Measurements from ENCODE around the gene KDM4F.

KDM4F gene

DNA sequence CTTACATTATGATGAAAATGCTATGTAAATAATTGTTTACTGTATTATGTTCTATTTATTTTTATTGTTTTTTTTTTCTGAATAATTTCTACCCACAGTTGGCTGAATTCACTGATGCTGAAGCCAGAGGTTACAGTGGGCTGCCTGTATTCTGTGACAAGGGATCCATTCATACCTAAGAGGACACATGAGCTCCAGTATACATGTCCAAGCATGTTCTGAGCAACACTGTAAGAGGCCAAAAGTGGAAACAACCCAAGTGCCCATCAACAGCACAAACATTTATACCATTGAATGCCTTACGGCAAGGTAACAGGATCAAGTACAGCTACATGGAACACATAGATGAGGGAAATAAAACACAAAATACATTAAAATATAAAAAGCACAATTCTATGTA, 16.1 kb downstream of the KDM4F start:
- DNase-seq (ENCODE audit: low read depth in 2 of 2): no peak

DNA sequence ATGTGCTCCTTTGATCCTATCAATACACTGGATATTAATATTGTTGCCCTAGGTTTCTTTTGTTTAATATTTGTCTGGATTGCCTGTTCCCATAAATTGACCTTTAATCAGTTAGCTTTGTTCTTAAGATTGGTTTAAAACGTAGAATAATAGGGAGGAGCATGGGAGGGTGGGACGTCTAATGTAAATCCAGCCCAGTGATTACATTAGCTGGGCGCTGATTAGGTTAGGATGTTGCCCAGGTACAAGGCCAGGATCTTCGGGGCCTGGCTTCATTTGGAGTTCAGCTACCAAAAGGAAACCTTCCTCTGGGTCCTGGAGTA, 17.5 kb downstream of the KDM4F start, which contains the start of gene SRSF8:
Gene SRSF8, plus strand, starts transcription at position 204 of the 323 bp plus-strand sequence. CDS start 308 bp downstream, outside the sequence.
- DNase-seq (ENCODE audit: low read depth in 2 of 2): no peak

DNA sequence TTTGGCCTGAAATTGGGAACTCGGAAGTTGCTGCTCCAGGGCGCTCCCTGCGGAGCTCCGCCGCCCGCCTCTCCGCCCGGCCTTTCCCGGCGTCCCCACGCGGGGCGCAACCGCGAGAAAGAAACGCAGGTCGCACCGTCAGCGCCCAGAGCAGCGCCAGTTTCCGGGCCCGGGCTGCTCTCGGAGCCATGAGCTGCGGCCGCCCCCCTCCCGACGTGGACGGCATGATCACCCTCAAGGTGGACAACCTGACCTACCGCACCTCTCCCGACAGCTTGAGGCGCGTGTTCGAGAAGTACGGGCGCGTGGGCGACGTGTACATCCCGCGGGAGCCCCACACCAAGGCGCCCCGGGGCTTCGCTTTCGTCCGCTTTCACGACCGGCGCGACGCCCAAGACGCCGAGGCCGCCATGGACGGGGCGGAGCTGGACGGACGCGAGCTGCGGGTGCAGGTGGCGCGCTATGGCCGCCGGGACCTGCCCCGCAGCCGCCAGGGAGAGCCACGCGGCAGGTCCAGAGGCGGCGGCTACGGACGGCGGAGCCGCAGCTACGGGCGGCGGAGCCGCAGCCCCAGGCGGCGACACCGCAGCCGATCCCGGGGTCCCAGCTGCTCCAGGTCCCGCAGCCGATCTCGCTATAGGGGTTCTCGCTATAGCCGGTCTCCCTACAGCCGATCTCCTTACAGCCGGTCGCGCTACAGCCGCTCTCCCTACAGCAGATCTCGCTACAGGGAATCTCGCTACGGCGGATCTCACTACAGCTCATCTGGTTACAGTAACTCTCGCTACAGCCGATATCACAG, 18.0 kb downstream of the KDM4F start:
- peak; percentile 48 to 49 for DNase-seq (ENCODE audit: low read depth in 2 of 2)

DNA sequence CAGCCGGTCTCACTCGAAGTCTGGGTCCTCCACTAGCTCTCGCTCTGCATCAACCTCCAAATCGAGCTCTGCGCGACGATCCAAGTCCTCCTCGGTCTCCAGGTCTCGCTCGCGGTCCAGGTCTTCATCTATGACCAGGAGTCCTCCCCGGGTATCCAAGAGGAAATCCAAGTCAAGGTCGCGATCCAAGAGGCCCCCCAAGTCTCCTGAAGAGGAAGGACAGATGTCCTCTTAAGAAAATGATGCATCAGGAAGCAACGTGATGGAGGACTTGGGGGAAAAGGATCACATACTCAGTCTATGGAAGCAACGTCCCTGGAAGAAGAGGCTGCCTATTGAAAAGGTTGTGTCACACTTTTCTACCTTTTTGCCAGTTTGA, 18.6 kb downstream of the KDM4F start:
- DNase-seq (ENCODE audit: low read depth in 2 of 2): no peak

DNA sequence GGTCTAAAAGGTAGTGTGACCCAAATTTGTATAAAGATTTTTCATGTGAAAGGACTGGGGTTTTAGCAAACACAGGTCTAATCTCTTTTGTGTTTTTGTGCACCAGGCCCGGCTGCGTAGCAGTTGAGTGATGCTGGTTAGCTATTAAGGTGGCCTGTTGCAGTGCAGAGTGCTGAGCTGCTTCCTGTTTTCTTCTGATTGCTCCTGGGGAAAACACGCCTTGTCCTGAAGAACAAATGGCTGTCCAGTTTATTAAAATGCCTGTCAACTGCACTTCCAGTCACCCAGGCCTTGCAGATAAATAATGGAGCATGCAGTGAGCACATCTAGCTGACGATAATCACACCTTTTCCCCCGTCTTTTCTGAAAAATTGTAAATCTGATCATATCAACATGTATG, 19.3 kb downstream of the KDM4F start:
- DNase-seq (ENCODE audit: low read depth in 2 of 2): peak; percentile 75

DNA sequence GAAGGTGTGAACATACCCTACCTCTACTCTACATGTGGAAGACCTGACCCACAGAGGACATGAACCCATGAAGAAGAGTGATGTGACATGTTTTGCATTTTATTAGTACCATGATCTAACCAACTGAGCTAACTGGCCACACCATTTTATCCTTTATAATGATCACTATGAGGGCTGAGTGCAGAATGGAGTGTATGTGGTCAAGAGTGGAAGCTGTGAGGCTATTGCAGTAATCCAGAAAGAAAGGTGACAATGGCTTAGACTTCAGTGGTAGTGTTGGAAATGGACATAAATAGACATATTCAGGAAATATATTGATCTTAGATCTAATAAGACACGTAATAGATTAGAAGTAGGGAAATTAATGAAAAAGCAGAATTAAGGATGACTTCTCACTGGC, 21.2 kb downstream of the KDM4F start:
- no peak for DNase-seq (ENCODE audit: low read depth in 2 of 2)

DNA sequence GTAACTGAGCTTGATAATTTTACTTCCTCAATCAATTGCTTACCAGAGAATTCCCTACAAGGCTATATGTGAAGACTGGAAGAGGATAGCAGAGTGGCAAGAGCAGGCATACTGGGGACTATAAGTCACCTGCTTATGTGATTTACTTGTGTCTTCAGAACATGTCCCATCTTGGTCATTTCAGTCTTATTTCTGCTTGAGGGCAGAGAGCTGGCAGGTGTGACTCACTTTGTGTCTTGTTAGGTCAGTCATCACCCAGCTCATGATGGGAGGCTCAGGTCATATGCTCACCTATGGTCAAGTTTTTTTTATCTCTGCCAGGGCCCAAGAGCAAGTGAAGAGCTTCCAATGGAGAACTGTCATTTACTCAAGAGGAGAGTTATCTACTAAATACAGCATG, 23.7 kb downstream of the KDM4F start:
- DNase-seq (ENCODE audit: low read depth in 2 of 2): no peak

DNA sequence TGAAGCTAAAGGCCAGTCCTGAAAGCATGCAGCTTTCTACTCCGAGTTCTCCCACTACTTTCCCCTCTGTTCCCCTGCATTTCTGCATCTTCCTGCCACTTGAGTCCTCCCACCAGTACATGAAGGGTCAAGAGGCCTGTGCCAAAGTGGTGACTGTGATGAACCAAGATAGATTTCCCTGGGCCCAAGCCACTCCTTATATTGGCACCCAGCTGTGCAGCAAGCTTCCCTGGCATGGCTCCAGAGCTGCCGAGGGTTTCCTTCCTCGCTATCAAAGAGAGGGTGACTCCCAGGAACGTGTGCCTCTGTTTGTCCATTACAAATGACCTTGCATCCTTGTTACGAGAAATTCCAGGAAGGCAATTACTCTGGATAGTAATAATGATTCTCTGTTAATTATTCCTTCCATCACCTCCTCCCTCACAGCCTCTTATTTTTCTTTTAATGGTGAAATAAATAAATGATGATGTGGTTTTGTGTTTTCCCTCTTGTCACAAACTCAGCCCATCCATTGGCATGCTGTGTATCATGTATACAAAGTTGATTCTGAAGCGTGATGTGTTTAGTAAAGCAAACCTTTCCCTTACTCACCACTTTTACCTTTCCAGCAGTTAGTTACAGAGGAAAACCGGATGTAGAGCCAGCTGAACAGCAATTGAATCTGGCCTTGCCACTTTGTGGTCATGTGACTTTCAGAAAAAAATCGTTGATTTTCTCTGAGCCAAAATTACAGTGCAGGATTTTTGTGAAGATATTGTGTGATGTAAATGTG, 25.8 kb downstream of the KDM4F start:
- DNase-seq (ENCODE audit: low read depth in 2 of 2): no peak

DNA sequence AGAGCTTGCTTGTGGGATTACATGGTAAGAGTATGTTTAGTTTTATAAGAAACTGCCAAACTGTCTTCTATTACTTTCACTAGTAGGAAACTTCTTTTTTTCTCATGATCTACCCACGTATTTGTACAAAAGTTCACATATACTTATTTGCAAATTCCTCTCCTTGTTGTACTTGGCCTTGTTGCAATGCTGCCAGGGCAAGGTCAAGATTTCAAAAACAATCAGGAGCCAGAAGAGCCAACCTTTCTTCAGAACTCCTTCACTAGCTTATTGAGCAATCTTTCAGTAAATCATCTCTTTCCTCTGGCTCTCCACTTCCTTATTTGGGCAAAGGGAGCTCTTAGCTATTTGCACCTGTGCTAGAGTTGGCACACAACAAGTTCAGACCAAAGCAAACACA, 27.2 kb downstream of the KDM4F start:
- DNase-seq (ENCODE audit: low read depth in 2 of 2): peak; percentile 32 to 38

DNA sequence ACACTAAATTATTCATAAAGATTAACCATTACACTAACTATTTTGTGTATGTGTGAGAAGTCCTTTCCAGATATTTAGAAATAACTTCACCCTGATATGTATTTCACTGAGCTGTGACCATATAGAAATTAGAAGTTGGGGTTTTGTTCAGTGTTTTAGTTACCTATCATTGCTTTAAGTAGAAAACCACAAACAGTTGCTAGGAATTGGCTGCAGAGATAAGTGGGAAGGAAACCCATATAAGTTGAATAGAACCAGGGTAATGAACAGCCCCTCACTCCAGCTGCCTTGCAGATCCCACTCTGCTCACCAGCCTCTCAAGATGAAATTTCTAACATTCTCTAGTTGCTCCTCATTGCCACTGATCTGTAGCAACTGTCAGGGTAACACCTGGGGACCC, 27.8 kb downstream of the KDM4F start:
- DNase-seq (ENCODE audit: low read depth in 2 of 2): no peak

DNA sequence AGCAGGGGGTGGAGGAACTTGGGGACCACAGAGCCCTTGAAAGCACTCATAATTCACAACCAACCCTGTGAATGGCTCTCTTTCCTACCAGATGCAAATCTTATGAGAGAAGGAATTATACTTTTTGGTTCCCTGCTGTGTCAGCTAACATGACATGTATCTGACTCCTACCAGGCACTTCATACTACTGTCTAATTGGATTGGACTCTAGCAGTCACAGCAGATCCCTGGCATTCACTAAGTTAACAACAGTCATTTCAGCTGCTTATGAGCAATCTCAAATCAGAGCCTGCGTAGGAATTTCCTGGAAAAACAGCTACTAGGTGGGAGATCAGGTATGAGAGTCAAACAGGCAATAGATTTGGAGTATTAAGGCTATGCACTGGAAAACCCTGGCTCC, 29.3 kb downstream of the KDM4F start:
- DNase-seq (ENCODE audit: low read depth in 2 of 2): no peak

DNA sequence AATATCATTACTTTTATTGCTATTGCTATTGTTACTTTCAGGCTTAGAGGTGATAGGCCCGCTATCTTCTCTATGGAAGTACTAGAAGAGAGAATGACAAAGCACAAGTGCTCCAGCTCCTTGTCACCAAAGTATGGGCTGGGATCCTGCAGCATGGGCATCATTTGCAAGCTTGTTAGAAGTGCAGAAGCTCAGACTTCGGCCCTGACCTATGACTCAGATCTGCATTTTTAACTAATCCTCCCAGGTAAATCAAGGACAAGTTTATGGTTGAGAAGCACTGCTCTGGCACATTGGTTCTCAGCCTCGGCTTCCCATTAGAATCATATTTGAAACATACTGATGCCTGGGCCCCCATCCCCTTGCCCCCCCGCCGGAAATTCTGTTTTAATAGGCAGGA, 31.8 kb downstream of the KDM4F start:
- DNase-seq (ENCODE audit: low read depth in 2 of 2): no peak

DNA sequence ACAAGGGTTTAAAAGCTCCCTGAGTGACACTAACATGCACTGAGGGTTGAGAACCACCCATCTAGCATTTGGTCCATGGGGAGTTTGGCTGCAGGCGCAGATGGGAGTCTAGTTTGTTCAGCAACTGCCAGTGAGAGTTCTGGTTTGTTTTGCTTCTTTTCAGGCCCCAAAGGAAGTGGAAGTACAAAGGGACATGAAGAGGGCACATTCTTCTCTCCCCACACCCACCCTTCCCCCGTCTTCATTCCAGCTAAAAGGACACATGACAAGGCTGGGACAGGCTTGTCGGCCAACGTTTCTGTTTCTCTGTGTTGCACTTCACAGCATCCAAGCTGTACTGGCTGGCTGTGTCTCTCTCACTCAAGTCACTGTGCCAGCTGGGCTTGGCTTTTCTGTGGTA, 32.2 kb downstream of the KDM4F start:
- no peak for DNase-seq (ENCODE audit: low read depth in 2 of 2)

DNA sequence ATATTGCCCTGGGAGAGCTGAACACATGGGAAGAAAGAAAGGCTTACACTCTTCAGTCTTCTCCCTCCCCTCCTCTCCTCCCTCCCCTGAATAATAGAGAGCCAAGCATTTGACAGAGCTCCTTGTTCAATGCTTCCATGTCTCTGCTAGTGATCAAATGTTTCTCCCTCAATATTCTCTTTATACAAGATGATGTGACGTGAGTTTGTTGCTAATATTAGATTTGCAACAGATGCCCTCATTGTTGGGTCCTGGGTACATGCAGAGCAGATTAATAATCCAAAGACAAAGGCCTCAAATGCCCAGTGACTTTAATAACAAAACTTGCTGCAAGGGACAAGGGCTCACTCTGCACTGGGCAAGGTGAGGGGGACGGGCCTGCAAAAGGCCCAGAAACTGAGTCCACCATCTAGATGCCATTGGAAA, 33.4 kb downstream of the KDM4F start:
- no peak for DNase-seq (ENCODE audit: low read depth in 2 of 2)

DNA sequence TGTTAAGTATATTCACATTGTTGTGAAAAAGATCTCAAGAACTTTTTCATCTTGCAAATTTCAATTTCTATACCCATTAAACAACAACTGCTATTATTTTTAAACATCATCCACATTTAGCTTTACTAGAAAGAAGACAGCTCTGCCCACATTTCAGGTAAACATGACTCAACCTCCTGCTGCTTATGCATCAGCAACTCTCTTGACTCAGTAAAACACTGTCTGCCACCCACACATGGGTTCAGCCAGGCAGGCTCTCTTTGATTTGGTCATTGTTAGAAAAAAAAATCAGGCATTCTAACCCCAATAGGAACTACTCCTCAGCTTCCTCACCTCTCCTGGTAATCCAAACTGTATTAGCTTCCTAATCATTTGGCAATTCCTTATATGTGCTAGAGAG, 35.3 kb downstream of the KDM4F start:
- no peak for DNase-seq (ENCODE audit: low read depth in 2 of 2)

DNA sequence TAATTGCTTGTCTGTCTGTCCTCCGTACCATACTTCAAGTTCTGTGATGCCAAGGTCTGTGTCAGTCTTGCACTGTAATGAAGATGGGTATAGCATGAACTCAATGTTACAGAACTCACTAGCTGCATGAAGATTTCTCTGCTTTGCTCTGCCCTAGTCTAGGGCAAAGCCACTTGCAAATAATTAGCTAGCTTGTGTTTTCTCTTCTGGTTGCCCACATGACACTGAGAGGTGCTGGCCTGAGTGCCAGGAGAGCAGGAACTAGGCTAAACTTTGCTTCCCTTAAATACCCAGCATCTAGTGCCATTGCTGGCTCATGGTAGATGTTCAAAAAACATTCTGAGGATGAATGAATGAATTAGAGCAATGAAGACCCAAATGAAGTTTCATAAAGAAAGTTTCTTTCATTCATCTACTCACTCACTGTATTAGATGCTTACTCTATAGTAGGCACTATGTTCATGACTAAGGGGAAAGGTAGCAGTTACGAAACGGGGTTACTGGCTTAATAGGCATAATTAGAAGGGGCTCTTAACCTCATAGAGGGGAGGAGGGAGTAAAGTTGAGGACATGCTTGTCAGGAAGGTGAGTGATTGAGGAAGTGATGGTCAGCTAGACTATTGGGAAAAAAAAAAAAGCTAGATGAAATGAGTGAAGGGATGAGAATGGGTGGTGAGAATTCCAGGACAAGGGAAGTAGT, 36.0 kb downstream of the KDM4F start:
- DNase-seq (ENCODE audit: low read depth in 2 of 2): no peak

DNA sequence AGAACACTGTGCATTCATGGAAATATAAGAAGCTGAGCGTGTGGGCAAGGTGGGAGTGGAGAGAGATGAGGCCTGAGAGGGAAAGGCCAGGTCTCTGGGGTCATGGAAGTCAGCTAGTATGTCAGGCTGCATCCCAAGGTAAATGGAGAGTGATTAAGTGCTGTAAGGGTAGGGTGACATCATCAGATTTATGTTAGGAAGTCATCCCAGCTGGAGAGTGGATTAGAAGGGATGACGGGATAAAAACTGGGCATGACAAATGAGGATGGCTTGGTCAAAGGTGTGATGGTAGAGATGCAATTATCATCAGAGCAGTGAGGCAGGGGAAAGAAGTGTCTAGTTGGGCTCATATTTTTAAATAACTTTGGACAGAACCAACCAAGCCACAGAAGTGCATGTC, 36.9 kb downstream of the KDM4F start:
- no peak for DNase-seq (ENCODE audit: low read depth in 2 of 2)

DNA sequence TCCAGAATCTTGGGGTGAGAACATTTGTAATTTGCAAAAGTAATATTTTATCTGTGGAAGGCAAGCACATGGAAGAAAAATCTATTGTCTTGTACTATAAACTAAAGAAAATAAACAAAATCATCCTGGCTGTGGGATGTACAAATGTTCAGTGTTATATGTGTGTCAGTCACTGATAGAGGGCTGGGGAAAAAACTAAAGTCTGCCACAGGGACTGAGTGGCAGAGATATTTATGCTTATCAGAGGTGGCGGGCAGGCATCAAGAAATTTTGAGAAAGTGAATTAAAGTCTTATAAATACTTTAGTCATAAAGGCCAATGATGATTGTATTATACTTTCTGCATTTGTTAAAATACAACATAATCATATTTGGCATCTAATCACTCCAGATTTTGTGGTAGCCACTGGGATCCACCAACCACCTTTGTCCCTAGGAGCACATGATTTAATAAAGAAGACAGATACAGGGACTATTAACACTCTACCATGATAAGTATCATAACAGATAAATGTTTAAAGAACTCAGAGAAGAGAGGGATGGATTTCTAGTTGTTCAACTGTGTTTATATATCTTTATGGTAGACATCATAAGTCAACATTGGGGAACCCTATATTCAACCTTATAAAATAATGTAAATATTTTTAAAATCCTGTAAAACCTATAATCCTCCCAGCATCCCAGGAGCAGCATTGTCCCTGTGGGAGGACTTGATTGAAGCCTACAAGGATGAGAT, 37.8 kb downstream of the KDM4F start:
- DNase-seq (ENCODE audit: low read depth in 2 of 2): no peak

DNA sequence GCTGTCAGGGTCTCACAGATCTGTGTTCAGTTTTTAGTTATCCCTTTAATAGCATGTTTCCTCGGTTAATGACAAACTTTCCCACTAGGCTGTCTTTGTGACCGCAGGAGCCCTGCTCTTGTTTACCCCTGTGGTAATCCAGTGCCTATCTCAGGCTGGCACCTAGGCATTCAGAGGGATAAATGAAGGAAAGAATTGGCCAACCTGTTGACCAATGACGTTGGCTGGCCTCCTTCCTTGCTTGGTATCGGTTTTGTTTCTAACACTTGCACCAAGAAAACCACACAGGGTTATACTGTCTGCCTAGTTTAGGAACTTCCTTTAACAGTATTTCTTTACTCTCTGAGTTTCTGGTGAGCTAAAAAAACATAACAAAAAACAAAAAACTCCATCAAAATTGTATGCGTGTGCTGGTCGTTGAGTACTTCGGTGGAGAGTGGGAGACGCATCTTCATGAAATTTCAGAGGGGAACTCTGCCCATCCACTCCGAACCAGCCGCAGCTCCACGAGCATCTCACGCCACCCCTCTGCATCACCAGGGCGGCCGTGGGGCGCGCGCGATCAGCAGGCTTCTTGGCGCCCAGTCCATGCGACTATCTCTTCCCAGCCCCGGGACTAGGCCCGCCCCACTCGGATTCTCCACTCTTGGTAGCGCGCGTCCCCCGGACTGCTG, 39.9 kb downstream of the KDM4F start:
- DNase-seq (ENCODE audit: low read depth in 2 of 2): no peak

DNA sequence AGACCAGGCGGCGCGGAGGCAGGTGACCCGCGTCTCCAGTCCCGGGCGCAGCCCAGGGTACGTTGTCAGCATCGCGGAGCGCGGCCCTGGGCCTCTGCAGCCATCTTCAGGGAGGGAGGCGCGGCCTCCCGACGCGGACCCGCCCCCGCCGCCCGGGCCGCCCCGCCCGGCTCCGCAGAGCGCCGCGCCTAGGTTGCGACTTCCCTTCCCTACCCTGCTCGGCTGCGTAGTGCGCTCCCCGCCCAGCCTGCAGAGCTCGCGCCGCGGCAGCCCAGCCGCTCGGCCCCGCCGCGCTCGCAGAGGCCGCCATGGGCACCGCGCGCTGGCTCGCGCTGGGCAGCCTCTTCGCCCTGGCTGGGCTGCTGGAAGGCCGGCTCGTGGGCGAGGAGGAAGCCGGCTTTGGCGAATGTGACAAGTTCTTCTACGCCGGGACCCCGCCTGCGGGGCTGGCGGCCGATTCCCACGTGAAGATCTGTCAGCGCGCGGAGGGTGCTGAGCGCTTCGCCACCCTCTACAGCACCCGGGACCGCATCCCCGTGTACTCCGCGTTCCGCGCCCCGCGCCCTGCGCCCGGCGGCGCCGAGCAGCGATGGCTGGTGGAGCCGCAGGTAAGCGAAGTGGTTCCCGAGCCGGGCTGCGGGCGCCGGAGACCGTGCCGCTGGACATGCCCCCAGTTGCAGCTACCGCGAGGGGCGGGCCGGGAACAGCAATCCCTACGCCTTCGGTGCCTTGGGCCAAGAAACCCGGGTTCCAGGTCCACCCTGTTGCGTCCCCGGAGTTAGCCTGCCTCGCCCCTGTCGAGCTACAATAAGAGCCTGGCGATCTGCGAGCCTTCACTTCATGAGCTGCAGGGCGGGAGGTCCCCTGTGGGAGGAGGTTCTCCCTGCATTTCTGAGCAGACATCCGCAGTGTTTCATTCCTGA, 40.7 kb downstream of the KDM4F start, which contains the start of gene ENDOD1:
Gene ENDOD1, plus strand, starts transcription at position 227 of the 923 bp plus-strand sequence. Its CDS starts 82 bp downstream, at position 309.
- peak; percentile 66 to 69 for DNase-seq (ENCODE audit: low read depth in 2 of 2)

Data from fibroblast of skin of left quadriceps (primary cell).